Gastroesophageal sphincter (tissue), 3 donors: ENCODE results near the gene TAF15.

ENCODE experiments used
- CTCF ChIP-seq, 4 experiments: fragments of 200-600 bp in 2 of 4; fragments of 450-650 bp in 2 of 4; sonication (generic) in 1 of 4; IDR thresholded peaks; one replicate each; pipeline ENCODE4 v1.5.1; 2017 to 2019; ENCODE audit warnings: antibody characterized with exemption in 4 of 4, mild to moderate bottlenecking in 2 of 4, moderate library complexity in 2 of 4
- EP300 ChIP-seq: sonication (generic); formaldehyde crosslinking; IDR thresholded peaks from one replicate; pipeline ENCODE4 v1.6.1; 2017; ENCODE audit warnings: antibody characterized with exemption, mild to moderate bottlenecking
- POLR2A ChIP-seq, 2 donors: fragments of 450-650 bp; IDR thresholded peaks; one replicate each; pipeline ENCODE4 v1.6.1; 2017; ENCODE audit warnings: antibody characterized with exemption in 2 of 2, mild to moderate bottlenecking in 2 of 2, moderate library complexity in 1 of 2

- TF ChIP-seq CTCF (IDR thresholded peaks at IDR 0.05) (no peak), POLR2A (IDR thresholded peaks at IDR 0.05) (no peak), EP300 (no peak)
Measured at GRCh38 chr17:35841101-35841500, 31.8 kb downstream of the TAF15 start.
